Measurements from ENCODE around the gene CSF1.

Gene CSF1

GRCh38 chr1:109923131-109923945, 12.7 kb downstream of the CSF1 start:
- DNase-seq: no peak

GRCh38 chr1:109923946-109924275, 13.3 kb downstream of the CSF1 start:
- DNase-seq: no peak

GRCh38 chr1:109924316-109924715, 13.7 kb downstream of the CSF1 start:
- DNase-seq: no peak

- no peak for DNase-seq
These were observed 14.7 kb downstream of the CSF1 start for GRCh38 chr1:109925159-109925990.

GRCh38 chr1:109926662-109927300, 16.1 kb downstream of the CSF1 start:
- DNase-seq: no peak

- no peak for DNase-seq
These were observed 16.7 kb downstream of the CSF1 start for GRCh38 chr1:109927356-109927755.

- no peak for DNase-seq
These were observed 17.3 kb downstream of the CSF1 start for GRCh38 chr1:109927911-109928321.

GRCh38 chr1:109928591-109929111, 18.0 kb downstream of the CSF1 start:
- DNase-seq: no peak

GRCh38 chr1:109929170-109929569, 18.5 kb downstream of the CSF1 start:
- DNase-seq: no peak

- DNase-seq: no peak
These were observed 19.1 kb downstream of the CSF1 start for GRCh38 chr1:109929588-109930251.

GRCh38 chr1:109930252-109930993, 19.8 kb downstream of the CSF1 start:
- DNase-seq: no peak

GRCh38 chr1:109931189-109931731, 20.6 kb downstream of the CSF1 start:
- no peak for DNase-seq

GRCh38 chr1:109931911-109932636, 21.4 kb downstream of the CSF1 start:
- DNase-seq: no peak

- no peak for DNase-seq
These were observed 22.0 kb downstream of the CSF1 start for GRCh38 chr1:109932679-109933078.

GRCh38 chr1:109933856-109934711, 23.4 kb downstream of the CSF1 start:
- DNase-seq: no peak

GRCh38 chr1:109935451-109935900, 24.8 kb downstream of the CSF1 start:
- no peak for DNase-seq

- DNase-seq: no peak
These were observed 27.1 kb downstream of the CSF1 start for GRCh38 chr1:109937738-109938137.

GRCh38 chr1:109938556-109938955, 27.9 kb downstream of the CSF1 start:
- DNase-seq: no peak

GRCh38 chr1:109942434-109942833, 31.8 kb downstream of the CSF1 start:
- no peak for DNase-seq

GRCh38 chr1:109944541-109944940, 33.9 kb downstream of the CSF1 start:
- DNase-seq: no peak
